ENCODE measurements around the gene ERCC2.

GRCh38 chr19:45413497-45413896 lies 43.1 kb upstream of the ERCC2 start:
- TF ChIP-seq, protein P1, sequence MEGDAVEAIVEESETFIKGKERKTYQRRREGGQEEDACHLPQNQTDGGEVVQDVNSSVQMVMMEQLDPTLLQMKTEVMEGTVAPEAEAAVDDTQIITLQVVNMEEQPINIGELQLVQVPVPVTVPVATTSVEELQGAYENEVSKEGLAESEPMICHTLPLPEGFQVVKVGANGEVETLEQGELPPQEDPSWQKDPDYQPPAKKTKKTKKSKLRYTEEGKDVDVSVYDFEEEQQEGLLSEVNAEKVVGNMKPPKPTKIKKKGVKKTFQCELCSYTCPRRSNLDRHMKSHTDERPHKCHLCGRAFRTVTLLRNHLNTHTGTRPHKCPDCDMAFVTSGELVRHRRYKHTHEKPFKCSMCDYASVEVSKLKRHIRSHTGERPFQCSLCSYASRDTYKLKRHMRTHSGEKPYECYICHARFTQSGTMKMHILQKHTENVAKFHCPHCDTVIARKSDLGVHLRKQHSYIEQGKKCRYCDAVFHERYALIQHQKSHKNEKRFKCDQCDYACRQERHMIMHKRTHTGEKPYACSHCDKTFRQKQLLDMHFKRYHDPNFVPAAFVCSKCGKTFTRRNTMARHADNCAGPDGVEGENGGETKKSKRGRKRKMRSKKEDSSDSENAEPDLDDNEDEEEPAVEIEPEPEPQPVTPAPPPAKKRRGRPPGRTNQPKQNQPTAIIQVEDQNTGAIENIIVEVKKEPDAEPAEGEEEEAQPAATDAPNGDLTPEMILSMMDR (IDR thresholded peaks at IDR 0.05) = no peak
- TF ChIP-seq POLR2A (IDR thresholded peaks at IDR 0.05) = no peak

All from testis (tissue), 2 donors.